ENCODE data around the gene MRPL30.
"Not testable (repeated sequence)": the region's sequence is repeated elsewhere in the genome, so short reads cannot be mapped to it uniquely, and the experiment has no call there.

MRPL30 gene

DNA sequence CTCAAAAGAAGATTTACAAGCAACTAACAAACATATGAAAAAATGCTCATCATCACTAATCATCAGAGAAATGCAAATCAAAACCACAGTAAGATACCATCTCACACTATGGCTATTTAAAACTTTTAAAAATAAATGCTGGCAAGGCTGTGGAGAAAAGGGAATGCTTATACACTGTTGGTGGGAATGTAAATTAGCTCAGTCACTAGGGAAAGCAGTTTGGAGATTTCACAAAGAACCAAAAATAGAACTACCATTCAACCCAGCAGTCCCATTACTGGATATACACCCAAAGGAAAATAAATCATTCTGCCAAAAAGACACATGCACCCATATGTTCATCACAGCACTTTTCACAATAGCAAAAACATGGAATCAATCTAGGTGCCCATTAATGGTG lies 52.2 kb downstream of the MRPL30 start:
- POLR2A ChIA-PET; H3K4me3 ChIP-seq (ENCODE audit: control insufficient read depth in 1 of 7, extremely low read depth in 1 of 7, insufficient read depth in 4 of 7, low read depth in 2 of 7, low read length in 6 of 7); H3K36me3 ChIP-seq (ENCODE audit: control insufficient read depth in 4 of 4, insufficient read depth in 4 of 4, low read length in 3 of 4); DNase-seq; H3K27ac ChIP-seq (ENCODE audit: insufficient read depth in 1 of 2, low read depth in 1 of 2, low read length in 2 of 2, poor library complexity in 1 of 2, severe bottlenecking in 2 of 2); H3K27me3 ChIP-seq (replicated peaks in 2 of 5; ENCODE audit: control insufficient read depth in 4 of 5, insufficient read depth in 5 of 5, low read length in 4 of 5); CTCF ChIA-PET; H3K4me1 ChIP-seq (ENCODE audit: control extremely low read depth in 1 of 4, control insufficient read depth in 4 of 4, insufficient read depth in 4 of 4, low read length in 3 of 4): not testable (repeated sequence)
- peaks cover 0 to 11% (median 4%) of the 10 kb centered on the region in 5 experiments for H3K9me3 ChIP-seq (ENCODE audit: control extremely low read depth in 1 of 5, control insufficient read depth in 4 of 5, insufficient read depth in 2 of 5, low read depth in 1 of 5, low read length in 4 of 5)

DNA sequence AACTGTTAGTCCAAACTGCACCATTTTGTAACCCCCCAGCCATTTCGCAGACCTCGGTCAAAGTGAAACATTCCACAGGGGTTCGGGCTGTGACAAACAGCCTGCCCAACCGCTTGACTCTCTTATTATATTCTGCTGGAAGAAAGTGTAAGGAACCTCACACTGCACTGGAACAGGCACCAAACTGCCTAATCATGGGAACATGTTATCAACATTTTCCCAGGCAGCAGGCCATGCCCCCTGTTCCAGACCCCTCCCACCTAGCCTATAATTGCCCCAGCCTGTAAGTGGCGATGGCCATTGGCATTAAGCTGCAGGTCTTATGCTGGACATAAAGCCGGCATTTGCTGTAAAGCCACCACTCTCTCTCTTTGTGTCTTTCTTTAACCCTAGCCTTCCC lies 57.6 kb downstream of the MRPL30 start:
- H3K36me3 ChIP-seq (ENCODE audit: control insufficient read depth in 4 of 4, insufficient read depth in 4 of 4, low read length in 3 of 4): no peaks in the 10 kb centered on the region
- POLR2A ChIA-PET: no interaction called here
- DNase-seq: no peak
- no peak overlapping the region for H3K4me3 ChIP-seq (ENCODE audit: control insufficient read depth in 1 of 7, extremely low read depth in 1 of 7, insufficient read depth in 4 of 7, low read depth in 2 of 7, low read length in 6 of 7)
- WGBS (ENCODE audit: insufficient coverage): 92% methylated on average over 4 of the region's 6 CpGs
- CTCF ChIA-PET: no interaction called here
- no peaks in the 10 kb centered on the region for H3K4me1 ChIP-seq (ENCODE audit: control extremely low read depth in 1 of 4, control insufficient read depth in 4 of 4, insufficient read depth in 4 of 4, low read length in 3 of 4)
- no peak overlapping the region for H3K27ac ChIP-seq (ENCODE audit: insufficient read depth in 1 of 2, low read depth in 1 of 2, low read length in 2 of 2, poor library complexity in 1 of 2, severe bottlenecking in 2 of 2)
- no peaks in the 10 kb centered on the region for H3K27me3 ChIP-seq (replicated peaks in 2 of 5; ENCODE audit: control insufficient read depth in 4 of 5, insufficient read depth in 5 of 5, low read length in 4 of 5)
- no peaks in the 10 kb centered on the region for H3K9me3 ChIP-seq (ENCODE audit: control extremely low read depth in 1 of 5, control insufficient read depth in 4 of 5, insufficient read depth in 2 of 5, low read depth in 1 of 5, low read length in 4 of 5)

GRCh38 chr2:99240431-99240830 lies 59.4 kb downstream of the MRPL30 start:
- POLR2A ChIA-PET: no interaction called here

GRCh38 chr2:99242151-99242550 lies 61.2 kb downstream of the MRPL30 start:
- no peak for DNase-seq
- no peaks in the 10 kb centered on the region for H3K27me3 ChIP-seq (replicated peaks in 2 of 5; ENCODE audit: control insufficient read depth in 4 of 5, insufficient read depth in 5 of 5, low read length in 4 of 5)
- no peaks in the 10 kb centered on the region for H3K4me1 ChIP-seq (ENCODE audit: control extremely low read depth in 1 of 4, control insufficient read depth in 4 of 4, insufficient read depth in 4 of 4, low read length in 3 of 4)
- ChIA-PET POLR2A (no interaction called here), CTCF (no interaction called here)
- H3K36me3 ChIP-seq (ENCODE audit: control insufficient read depth in 4 of 4, insufficient read depth in 4 of 4, low read length in 3 of 4): no peaks in the 10 kb centered on the region
- 100% methylated on average over 5 of the region's 6 CpGs for WGBS (ENCODE audit: insufficient coverage)
- H3K4me3 ChIP-seq (ENCODE audit: control insufficient read depth in 1 of 7, extremely low read depth in 1 of 7, insufficient read depth in 4 of 7, low read depth in 2 of 7, low read length in 6 of 7): no peak overlapping the region
- no peak overlapping the region for H3K27ac ChIP-seq (ENCODE audit: insufficient read depth in 1 of 2, low read depth in 1 of 2, low read length in 2 of 2, poor library complexity in 1 of 2, severe bottlenecking in 2 of 2)
- no peaks in the 10 kb centered on the region for H3K9me3 ChIP-seq (ENCODE audit: control extremely low read depth in 1 of 5, control insufficient read depth in 4 of 5, insufficient read depth in 2 of 5, low read depth in 1 of 5, low read length in 4 of 5)

More at GRCh38 chr2:99240431-99240830, 59.4 kb downstream of the MRPL30 start:
- CTCF ChIA-PET: no interaction called here
- Histone ChIP-seq H3K4me1 (ENCODE audit: control extremely low read depth in 1 of 4, control insufficient read depth in 4 of 4, insufficient read depth in 4 of 4, low read length in 3 of 4) (no peaks in the 10 kb centered on the region), H3K9me3 (ENCODE audit: control extremely low read depth in 1 of 5, control insufficient read depth in 4 of 5, insufficient read depth in 2 of 5, low read depth in 1 of 5, low read length in 4 of 5) (no peaks in the 10 kb centered on the region), H3K36me3 (ENCODE audit: control insufficient read depth in 4 of 4, insufficient read depth in 4 of 4, low read length in 3 of 4) (no peaks in the 10 kb centered on the region), H3K4me3 (ENCODE audit: control insufficient read depth in 1 of 7, extremely low read depth in 1 of 7, insufficient read depth in 4 of 7, low read depth in 2 of 7, low read length in 6 of 7) (no peak overlapping the region), H3K27me3 (replicated peaks in 2 of 5; ENCODE audit: control insufficient read depth in 4 of 5, insufficient read depth in 5 of 5, low read length in 4 of 5) (no peaks in the 10 kb centered on the region), H3K27ac (ENCODE audit: insufficient read depth in 1 of 2, low read depth in 1 of 2, low read length in 2 of 2, poor library complexity in 1 of 2, severe bottlenecking in 2 of 2) (no peak overlapping the region)
- DNase-seq: no peak
- 97% methylated on average over 5 of the region's 6 CpGs for WGBS (ENCODE audit: insufficient coverage)

Measured in common myeloid progenitor, CD34-positive (primary cell).